Measurements from ENCODE around the gene FSTL1.
"Not testable (repeated sequence)": the region's sequence is repeated elsewhere in the genome, so short reads cannot be mapped to it uniquely, and the experiment has no call there.

Gene FSTL1

DNA sequence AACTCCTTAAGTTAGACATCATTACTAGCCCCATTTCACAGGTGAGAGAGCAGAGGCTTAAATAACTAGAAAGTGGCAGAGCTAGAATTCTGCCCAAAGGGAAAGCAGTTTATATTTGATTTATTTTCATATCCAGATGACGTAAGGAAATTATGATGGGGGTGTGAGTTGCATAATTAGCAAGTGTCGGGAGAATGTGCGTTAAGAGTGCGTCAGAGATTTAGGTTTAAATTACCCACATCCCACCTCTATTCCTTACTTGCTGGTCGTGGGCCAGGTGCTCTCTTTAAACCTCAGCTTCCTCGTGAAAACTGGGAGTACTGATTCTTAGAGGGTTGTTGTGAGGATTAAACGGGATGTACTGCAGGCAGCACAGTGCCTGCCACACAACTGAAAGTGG is 32.3 kb downstream of the FSTL1 start:
- peak; percentile 77 for DNase-seq (ENCODE audit: low spot score)

DNA sequence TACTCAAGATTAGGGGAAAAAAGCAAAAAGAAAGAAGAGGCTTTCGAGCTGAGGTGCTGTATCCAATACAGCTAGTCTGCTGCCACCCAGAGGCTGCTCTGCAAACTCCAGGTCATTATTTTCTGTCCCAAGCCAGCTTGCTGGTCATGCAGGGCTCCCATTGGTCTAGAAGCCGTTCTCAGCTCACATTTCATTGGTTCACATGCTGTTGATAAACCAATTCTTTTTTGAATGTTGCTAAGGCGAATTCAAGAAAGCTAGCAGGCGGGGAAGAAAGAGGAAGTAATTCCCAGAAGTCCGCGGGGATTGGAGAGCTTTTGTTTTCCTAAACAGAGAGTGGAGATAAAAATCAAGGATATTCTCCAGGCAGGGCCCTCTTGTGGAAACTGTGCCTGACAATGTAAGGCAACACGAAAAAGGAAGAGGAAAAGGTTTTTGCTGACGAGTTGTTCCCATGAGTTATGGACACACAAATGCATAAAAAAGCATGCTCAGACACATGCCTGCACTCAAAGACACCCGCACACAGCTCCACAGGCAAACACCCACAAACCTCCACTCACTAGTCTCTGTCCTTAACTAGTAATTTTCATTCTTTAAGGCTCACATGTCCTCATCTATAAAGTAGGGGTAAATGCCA is 33.4 kb downstream of the FSTL1 start:
- DNase-seq (ENCODE audit: low spot score): peak; percentile 95

GRCh38 chr3:120416868-120417267 is 33.9 kb downstream of the FSTL1 start:
- DNase-seq (ENCODE audit: low spot score): no peak

GRCh38 chr3:120415756-120416155 is 35.0 kb downstream of the FSTL1 start:
- no peak for DNase-seq (ENCODE audit: low spot score)

DNA sequence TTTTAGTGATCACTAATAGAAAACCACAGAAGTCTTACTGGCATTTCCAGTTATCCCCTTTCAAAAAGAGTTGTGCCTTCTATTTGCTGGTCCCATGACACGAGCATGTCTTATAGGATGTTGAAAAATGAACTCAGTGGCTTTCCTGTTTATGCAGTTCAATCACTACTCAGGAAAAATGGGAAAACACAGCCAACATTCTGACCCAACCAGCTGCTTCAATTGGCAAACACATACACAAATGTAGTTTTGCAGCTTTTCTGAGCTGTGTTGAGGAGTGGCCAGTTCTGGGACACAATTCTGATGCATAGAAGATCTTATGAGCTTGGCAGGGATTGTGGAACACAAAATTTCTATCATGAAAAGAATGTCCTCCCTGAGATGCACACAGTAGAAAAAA is 40.3 kb downstream of the FSTL1 start:
- DNase-seq (ENCODE audit: low spot score): no peak

DNA sequence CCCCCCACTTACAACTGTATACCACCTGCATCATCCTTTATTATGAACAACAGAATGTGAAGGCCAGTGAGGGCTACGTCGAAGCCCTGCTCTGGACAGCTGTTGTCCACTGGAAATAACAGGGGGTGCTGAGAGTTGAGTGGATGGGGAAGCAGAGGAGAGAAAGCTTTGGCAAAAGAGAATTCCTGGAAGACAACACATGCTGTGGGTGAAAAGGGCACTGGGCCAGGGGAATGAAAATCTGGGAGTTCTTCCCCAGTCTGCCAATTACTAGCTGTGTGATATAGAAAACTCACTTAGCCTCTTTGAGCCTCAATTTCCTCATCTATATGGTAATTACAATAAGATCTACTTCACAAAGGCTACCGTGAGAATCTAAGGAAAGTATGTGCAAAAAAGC is 40.7 kb downstream of the FSTL1 start:
- no peak for DNase-seq (ENCODE audit: low spot score)

- DNase-seq (ENCODE audit: low spot score): no peak
Observed at GRCh38 chr3:120407508-120408287, 43.1 kb downstream of the FSTL1 start.

DNA sequence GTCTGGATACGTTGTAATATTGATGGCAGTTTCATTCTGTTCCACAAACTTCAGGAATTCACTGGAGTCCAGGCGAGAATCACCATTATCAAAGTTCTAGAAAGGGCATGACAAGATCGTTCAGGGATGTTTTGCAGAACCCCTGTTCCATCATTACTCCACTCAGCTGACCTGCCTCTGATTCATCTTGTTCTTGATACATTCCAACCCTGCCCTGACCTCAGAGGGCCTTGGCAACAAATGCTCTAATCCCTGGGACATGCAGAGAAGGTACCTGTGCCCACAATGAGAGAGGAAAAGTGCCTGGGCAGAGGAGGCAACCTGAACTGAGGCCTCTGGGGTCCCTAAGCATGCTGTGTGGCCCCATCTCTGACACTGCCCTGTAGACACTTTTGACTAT is 45.9 kb downstream of the FSTL1 start:
- no peak for DNase-seq (ENCODE audit: low spot score)

- no peak for DNase-seq (ENCODE audit: low spot score)
Observed at GRCh38 chr3:120402257-120402656, 48.5 kb downstream of the FSTL1 start.

GRCh38 chr3:120399372-120399771 is 51.4 kb downstream of the FSTL1 start:
- no peak for DNase-seq (ENCODE audit: low spot score)

DNA sequence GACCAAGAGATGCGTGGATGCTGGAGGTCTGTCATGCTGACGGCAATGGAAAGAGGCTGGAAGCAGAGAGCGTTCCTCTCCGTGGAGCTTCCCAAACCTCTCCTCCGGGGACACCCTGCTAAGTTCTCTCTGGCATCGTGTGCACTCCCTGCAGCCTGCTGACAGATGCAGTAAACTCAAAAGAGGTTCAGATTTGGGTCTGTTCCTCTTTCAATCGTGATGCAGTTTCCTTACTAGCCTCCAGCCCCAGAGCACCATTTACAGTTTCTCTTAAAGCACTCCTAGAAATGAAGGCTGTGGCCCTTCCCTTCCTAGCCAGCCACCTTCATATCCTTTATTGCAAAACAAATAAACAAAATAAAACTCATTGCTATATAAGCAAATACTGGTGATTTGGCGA is 54.3 kb downstream of the FSTL1 start:
- no peak for DNase-seq (ENCODE audit: low spot score)

- DNase-seq (ENCODE audit: low spot score): no peak
Observed at GRCh38 chr3:120394347-120394746, 56.4 kb downstream of the FSTL1 start.

- no peak for DNase-seq (ENCODE audit: low spot score)
Observed at GRCh38 chr3:120393761-120394160, 57.0 kb downstream of the FSTL1 start.

DNA sequence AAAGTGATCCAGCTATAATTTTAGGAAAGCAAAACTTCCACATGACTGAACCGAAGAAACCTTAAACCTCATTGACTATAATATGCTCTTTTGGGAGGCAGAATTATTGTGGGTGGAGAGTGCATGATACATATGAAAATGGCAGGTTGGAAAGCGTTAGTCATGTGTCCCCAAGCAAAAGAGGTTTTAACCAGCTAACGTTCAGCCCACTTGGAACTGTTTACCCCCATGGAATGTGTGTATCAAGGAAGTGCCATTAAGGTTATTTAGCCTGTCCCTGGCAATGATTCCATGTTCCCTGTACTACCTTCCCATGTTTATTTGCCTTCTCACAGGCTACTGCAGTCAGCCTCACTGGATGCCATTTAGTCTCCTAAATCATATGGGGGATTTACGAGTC is 57.5 kb downstream of the FSTL1 start:
- DNase-seq (ENCODE audit: low spot score): no peak

- no peak for DNase-seq (ENCODE audit: low spot score)
Observed at GRCh38 chr3:120382941-120383447, 67.8 kb downstream of the FSTL1 start.

DNA sequence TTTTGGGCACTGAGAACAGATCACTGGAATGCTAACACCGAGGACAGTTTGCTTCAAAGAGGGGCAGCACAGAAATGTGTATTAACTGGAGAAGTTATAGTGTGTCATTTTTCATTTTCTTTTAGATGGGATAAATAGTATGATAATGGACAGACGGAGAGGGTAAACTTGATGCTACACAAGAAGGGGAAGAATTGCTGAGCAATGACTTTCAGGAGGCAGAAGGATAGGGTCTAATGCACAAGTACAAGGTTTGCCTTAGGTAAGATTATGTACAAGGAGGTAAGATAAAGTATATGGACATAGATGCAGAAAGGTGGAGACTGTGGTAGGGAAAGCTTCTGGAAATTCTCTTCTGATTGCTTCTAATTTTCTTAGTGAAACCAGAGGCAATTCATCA is 69.3 kb downstream of the FSTL1 start:
- no peak for DNase-seq (ENCODE audit: low spot score)

GRCh38 chr3:120377948-120378347 is 72.8 kb downstream of the FSTL1 start:
- not testable (repeated sequence) for DNase-seq (ENCODE audit: low spot score)

DNA sequence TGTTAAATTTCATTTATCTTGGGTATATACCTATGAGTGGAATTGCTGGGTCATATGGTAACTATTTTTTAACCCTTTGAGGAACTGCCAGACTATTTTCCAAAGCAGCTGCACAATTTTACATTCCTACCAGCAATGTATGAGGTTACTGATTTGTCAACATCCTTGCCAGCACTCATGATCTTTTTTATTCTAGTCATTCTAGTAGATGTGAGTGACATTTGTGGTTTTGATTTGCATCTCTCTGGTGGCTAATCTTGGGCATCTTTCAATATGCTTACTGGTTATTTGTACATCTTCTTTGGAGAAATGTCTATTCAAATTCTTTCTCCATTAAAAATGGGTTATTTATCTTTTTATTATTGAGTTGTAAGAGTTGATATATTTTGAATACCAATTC is 80.3 kb downstream of the FSTL1 start:
- DNase-seq (ENCODE audit: low spot score): no peak

DNA sequence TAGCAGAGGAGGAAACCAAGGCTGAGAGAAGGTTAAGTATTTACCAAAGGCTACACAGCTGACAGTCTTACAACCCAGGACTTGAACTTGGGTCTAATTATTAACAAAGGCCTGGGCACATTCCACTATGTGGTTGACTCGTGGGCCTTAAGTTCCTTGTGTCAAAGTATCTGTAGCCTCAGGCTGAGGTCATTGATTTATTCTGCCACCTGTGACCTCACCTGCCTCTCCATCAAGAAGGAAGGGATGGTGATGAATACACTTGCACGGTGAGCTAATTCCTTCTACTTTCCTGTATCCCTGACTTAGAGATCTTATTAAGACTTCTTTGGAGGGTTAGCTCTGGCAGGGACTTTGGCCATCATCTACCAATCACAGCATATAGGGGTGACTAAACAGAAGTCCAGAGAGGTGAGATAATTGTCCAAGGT is 81.7 kb downstream of the FSTL1 start:
- DNase-seq (ENCODE audit: low spot score): no peak

GRCh38 chr3:120368172-120368571 is 82.6 kb downstream of the FSTL1 start:
- no peak for DNase-seq (ENCODE audit: low spot score)

DNA sequence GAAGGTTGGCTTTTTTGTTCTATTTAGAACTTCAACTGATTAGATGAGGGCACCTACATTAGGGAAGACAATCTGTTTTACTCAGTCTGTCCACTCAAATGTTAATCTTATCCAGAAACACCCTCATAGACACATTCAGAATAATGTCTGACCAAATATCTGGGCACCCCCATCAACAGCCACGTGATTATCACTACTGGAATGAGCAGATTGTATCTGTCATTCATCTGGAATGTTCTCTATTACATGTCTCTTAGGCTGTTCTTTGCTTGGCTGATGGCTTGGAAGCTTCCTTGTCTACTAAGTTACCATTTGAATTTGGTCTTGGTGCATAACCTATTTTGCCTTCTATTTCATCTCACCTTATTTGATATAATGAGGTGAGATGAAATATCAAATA is 86.0 kb downstream of the FSTL1 start:
- DNase-seq (ENCODE audit: low spot score): no peak

- peak; percentile 43 for DNase-seq (ENCODE audit: low spot score)
Observed at GRCh38 chr3:120364101-120364500, 86.7 kb downstream of the FSTL1 start.

GRCh38 chr3:120357807-120358206 is 93.0 kb downstream of the FSTL1 start:
- DNase-seq (ENCODE audit: low spot score): no peak

DNA sequence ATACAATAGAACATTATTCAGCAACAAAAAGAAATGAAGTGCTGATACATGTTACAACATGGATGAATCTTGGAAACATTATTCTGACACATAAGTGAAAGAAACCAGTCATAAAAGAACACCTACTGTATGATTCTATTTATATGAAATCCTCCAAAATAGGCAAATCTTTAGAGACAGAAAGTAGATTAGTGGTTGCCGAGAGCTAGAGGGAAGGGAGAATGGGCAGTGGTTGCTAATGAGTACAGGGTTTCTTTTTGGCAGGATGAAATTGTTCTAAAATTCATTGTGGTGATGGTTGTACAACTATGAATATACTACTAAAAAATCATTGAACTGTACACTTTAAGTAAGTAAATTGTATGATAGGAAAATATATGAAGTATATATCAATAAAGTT is 95.3 kb downstream of the FSTL1 start:
- no peak for DNase-seq (ENCODE audit: low spot score)

Data from putamen (tissue), 1 donor.